Right atrium auricular region (tissue), 2 donors: ENCODE data around the gene PCDHB7. TPM values are rescaled to one million over a fixed set of nuclear protein-coding genes. Genes with fewer than 3 reads are reported as not detected.
"Not testable (repeated sequence)": the region's sequence is repeated elsewhere in the genome, so short reads cannot be mapped to it uniquely, and the experiment has no call there.

Source experiments
- DNase-seq: peaks from one replicate; pipeline ENCODE4 v3.0.0-alpha.2; 2019; ENCODE audit warnings: low spot score
- H3K27ac ChIP-seq, 2 donors: fragments of 200-600 bp; sonication (generic); 1 replicate in 1 of 2; 2 replicates in 1 of 2; pipeline ENCODE4 v1.5.1; 2016 to 2019
- H3K27me3 ChIP-seq, 2 donors: fragments of 200-600 bp; sonication (generic); one replicate each; pipeline versions ENCODE4 v1.5.1 to v1.6.0; 2017 to 2019
- H3K36me3 ChIP-seq: fragments of 200-600 bp; sonication (generic); one replicate; pipeline ENCODE4 v1.5.1; 2016
- H3K4me1 ChIP-seq, 2 donors: fragments of 200-600 bp; sonication (generic); one replicate each; pipeline versions ENCODE4 v1.5.1 to v1.6.0; 2017 to 2019
- H3K4me3 ChIP-seq, 2 donors: fragments of 200-600 bp; sonication (generic); 1 replicate in 1 of 2; 2 replicates in 1 of 2; pipeline ENCODE4 v1.5.1; 2017 to 2019; ENCODE audit warnings: mild to moderate bottlenecking in 1 of 2, moderate library complexity in 1 of 2
- H3K9me3 ChIP-seq, 2 donors: fragments of 200-600 bp; sonication (generic); one replicate each; pipeline ENCODE4 v1.5.1; 2019
- total RNA-seq, 2 donors: library from RNA; depleted of rRNA; stranded (reverse); fragments of >200 nt; gene quantifications; one replicate each; pipeline ENCODE4 v1.1.0, GENCODE V29; 2016
- TF ChIP-seq, protein P1 (sequence below), 2 donors: fragments of 200-600 bp; sonication (generic); IDR thresholded peaks; one replicate each; pipeline ENCODE4 v1.5.1; 2019; ENCODE audit warnings: antibody characterized with exemption in 2 of 2

PCDHB7 gene
- 1 to 10 TPM; 1.0 to 1.4 TPM for total RNA-seq

DNA sequence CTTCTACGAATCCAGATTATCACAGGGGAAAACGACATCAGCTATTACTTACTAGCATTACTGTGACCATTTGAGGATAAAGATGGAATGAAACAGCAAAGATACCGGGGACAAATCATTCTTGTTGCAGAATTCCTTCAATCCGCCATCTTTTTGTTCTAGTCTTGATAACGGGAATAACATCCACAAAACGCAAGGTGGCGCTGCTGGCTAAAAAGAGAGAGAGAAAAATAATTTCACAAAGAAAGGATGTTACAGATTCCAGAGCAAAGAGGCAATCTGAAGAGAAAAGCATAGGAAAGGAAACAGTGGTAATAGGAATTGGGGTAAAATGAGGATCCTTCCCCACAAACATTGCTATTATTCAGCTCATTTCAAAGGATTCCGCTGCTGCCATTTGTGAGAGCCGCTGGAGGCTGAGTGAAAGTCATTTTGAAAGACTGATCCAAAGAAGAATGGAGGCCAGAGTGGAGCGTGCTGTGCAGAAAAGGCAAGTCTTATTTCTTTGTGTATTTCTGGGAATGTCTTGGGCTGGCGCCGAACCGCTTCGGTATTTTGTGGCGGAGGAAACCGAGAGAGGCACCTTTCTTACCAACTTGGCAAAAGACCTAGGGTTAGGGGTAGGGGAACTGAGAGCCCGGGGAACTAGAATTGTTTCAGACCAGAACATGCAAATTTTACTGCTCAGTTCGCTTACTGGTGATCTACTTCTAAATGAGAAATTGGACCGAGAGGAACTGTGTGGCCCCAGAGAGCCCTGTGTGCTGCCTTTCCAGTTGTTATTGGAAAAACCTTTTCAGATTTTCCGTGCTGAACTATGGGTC is at the start of gene PCDHB7:
Gene PCDHB7 (plus strand): TSS at position 264 of the 824 bp plus-strand sequence. CDS start 192 bp downstream, at position 456.
- Histone ChIP-seq H3K27me3 (peaks cover 5 to 6% of the 10 kb centered on the region in 2 donors), H3K27ac (no peak within 1 kb of the TSS), H3K9me3 (peaks cover 10 to 50% of the 10 kb centered on the region in 2 donors), H3K4me3 (no peak within 1 kb of the TSS), H3K4me1 (no peaks in the 10 kb centered on the region), H3K36me3 (no peaks in the 10 kb centered on the region)
- TF ChIP-seq, protein P1, sequence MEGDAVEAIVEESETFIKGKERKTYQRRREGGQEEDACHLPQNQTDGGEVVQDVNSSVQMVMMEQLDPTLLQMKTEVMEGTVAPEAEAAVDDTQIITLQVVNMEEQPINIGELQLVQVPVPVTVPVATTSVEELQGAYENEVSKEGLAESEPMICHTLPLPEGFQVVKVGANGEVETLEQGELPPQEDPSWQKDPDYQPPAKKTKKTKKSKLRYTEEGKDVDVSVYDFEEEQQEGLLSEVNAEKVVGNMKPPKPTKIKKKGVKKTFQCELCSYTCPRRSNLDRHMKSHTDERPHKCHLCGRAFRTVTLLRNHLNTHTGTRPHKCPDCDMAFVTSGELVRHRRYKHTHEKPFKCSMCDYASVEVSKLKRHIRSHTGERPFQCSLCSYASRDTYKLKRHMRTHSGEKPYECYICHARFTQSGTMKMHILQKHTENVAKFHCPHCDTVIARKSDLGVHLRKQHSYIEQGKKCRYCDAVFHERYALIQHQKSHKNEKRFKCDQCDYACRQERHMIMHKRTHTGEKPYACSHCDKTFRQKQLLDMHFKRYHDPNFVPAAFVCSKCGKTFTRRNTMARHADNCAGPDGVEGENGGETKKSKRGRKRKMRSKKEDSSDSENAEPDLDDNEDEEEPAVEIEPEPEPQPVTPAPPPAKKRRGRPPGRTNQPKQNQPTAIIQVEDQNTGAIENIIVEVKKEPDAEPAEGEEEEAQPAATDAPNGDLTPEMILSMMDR (IDR thresholded peaks at IDR 0.05) = peak; percentile 17 to 50
- DNase-seq = no peak

DNA sequence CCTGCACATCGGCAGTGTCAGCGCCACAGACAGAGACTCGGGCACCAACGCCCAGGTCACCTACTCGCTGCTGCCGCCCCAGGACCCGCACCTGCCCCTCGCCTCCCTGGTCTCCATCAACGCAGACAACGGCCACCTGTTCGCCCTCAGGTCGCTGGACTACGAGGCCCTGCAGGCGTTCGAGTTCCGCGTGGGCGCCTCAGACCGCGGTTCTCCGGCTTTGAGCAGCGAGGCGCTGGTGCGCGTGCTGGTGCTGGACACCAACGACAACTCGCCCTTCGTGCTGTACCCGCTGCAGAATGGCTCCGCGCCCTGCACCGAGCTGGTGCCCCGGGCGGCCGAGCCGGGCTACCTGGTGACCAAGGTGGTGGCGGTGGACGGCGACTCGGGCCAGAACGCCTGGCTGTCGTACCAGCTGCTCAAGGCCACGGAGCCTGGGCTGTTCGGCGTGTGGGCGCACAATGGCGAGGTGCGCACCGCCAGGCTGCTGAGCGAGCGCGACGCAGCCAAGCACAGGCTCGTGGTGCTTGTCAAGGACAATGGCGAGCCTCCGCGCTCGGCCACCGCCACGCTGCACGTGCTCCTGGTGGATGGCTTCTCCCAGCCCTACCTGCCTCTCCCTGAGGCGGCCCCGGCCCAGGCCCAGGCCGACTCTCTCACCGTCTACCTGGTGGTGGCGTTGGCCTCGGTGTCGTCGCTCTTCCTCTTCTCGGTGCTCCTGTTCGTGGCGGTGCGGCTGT is 48.9 kb upstream of the PCDHB7 start:
- not testable (repeated sequence) for DNase-seq, H3K36me3 ChIP-seq, H3K4me1 ChIP-seq, H3K27me3 ChIP-seq, H3K27ac ChIP-seq
- H3K4me3 ChIP-seq = peak overlapping the region in 1 of 2 donors; percentile 3
- H3K9me3 ChIP-seq = peaks cover 5 to 14% of the 10 kb centered on the region in 2 donors

DNA sequence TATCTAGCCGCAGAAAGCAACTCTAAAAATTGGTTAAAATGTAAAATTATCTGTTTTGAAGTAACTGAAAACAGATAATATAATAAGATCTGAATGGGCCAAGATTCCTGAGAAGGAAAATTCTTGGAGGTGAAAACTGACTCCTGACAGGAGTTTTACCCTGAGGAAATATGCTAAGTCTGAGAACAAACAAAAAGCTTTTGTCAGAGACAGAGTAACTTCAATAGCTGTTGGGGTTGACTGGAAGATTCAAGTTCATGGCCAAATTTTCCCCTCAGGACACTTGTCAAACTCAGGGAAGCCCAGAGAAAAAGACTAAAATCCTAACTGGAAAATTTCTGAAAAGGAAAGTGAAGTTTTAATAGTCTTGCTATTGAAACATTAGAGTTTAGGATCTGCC is 45.1 kb upstream of the PCDHB7 start:
- no peaks in the 10 kb centered on the region for H3K27me3 ChIP-seq
- H3K9me3 ChIP-seq = peaks cover 0 to 19% of the 10 kb centered on the region in 2 donors
- H3K4me1 ChIP-seq = no peaks in the 10 kb centered on the region
- no peak overlapping the region for H3K27ac ChIP-seq
- H3K36me3 ChIP-seq = no peaks in the 10 kb centered on the region
- no peak for DNase-seq
- H3K4me3 ChIP-seq = no peak overlapping the region
- TF ChIP-seq, protein P1 (IDR thresholded peaks at IDR 0.05) = no peak

DNA sequence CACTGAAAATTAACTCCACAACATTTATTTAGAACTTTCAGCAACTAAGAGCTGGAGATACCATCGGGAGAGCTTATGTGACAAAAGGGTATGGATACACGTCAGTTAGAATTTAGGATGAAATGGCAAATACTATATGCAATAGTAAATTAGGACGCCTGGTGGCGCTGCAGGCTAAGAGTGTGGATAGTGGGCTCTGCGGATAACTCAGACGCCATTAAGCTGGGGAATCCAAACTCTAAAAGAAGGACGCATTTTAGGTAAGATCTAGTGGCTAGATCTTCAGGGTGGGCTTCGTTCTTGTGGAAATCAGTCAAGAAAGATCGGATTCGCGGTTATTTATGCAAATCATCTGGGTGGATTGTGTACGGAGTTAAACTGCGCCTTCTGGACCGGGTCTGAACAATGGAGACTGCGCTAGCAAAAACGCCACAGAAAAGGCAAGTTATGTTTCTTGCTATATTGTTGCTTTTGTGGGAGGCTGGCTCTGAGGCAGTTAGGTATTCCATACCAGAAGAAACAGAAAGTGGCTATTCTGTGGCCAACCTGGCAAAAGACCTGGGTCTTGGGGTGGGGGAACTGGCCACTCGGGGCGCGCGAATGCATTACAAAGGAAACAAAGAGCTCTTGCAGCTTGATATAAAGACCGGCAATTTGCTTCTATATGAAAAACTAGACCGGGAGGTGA is 37.3 kb upstream of the PCDHB7 start, which contains the start of gene PCDHB5:
Gene PCDHB5 (plus strand): TSS at position 177 of the 688 bp plus-strand sequence. CDS start 229 bp downstream, at position 406.
- Histone ChIP-seq H3K4me1 (no peaks in the 10 kb centered on the region), H3K27ac (no peak within 1 kb of the TSS), H3K36me3 (no peaks in the 10 kb centered on the region), H3K4me3 (peak within 1 kb of the TSS; percentile 26 to 47), H3K27me3 (no peaks in the 10 kb centered on the region), H3K9me3 (peaks cover 0 to 73% of the 10 kb centered on the region in 2 donors)
- TF ChIP-seq, protein P1 (IDR thresholded peaks at IDR 0.05) = peak in 1 of 2 donors; percentile 60
- no peak for DNase-seq

DNA sequence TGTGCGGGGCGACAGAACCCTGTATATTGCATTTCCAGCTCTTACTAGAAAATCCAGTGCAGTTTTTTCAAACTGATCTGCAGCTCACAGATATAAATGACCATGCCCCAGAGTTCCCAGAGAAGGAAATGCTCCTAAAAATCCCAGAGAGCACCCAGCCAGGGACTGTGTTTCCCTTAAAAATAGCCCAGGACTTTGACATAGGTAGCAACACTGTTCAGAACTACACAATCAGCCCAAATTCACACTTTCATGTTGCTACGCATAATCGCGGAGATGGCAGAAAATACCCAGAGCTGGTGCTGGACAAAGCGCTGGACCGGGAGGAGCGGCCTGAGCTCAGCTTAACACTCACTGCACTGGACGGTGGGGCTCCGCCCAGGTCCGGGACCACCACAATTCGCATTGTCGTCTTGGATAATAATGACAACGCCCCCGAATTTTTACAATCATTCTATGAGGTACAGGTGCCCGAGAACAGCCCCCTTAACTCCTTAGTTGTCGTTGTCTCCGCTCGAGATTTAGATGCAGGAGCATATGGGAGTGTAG is 36.7 kb upstream of the PCDHB7 start:
- Histone ChIP-seq H3K9me3 (peaks cover 0 to 73% of the 10 kb centered on the region in 2 donors), H3K4me3 (peak overlapping the region in 1 of 2 donors; percentile 47), H3K36me3 (no peaks in the 10 kb centered on the region), H3K27me3 (no peaks in the 10 kb centered on the region), H3K27ac (no peak overlapping the region), H3K4me1 (no peaks in the 10 kb centered on the region)
- TF ChIP-seq, protein P1 (IDR thresholded peaks at IDR 0.05) = no peak
- no peak for DNase-seq

DNA sequence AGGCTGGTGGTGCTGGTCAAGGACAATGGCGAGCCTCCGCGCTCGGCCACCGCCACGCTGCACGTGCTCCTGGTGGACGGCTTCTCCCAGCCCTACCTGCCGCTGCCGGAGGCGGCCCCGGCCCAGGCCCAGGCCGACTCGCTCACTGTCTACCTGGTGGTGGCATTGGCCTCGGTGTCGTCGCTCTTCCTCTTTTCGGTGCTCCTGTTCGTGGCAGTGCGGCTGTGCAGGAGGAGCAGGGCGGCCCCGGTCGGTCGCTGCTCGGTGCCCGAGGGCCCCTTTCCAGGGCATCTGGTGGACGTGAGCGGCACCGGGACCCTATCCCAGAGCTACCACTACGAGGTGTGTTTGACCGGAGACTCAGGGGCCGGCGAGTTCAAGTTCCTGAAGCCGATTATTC is 35.1 kb upstream of the PCDHB7 start:
- not testable (repeated sequence) for H3K27me3 ChIP-seq, H3K36me3 ChIP-seq, H3K27ac ChIP-seq, DNase-seq, H3K4me1 ChIP-seq, H3K4me3 ChIP-seq
- peaks cover 0 to 75% of the 10 kb centered on the region in 2 donors for H3K9me3 ChIP-seq
